IMR-90 (cell line): ENCODE measurements around the gene CRYBB1. TPM values are rescaled to one million over a fixed set of nuclear protein-coding genes. Genes with fewer than 3 reads are reported as not detected.

Source experiments
- ATAC-seq: fragments of 200-7000 bp; cut with Tn5 transposase; 2 replicates; pipeline ENCODE4 v1.9.1; 2020; ENCODE audit warnings: low read depth, mild to moderate bottlenecking, moderate library complexity
- BruUV-seq: library from RNA; stranded (reverse); fragments of 400-500 nt; replicated peaks from 2 replicates; lab custom pipeline; 2021; lab: Mats Ljungman, UMichigan
- CTCF ChIA-PET: fragments of 300-600 bp; formaldehyde crosslinking; extraction: SDS; loops from one replicate; lab custom pipeline; 2021; ENCODE audit warnings: antibody characterized with exemption; lab: Yijun Ruan, JAX
- POLR2A ChIA-PET: fragments of 300-600 bp; sonication (Branson Sonifier 250); formaldehyde crosslinking; loops from one replicate; lab custom pipeline; 2022; ENCODE audit warnings: antibody characterized with exemption; ENCODE audit not compliant: unreplicated experiment; lab: Charles Lee
- DNase-seq: peaks from one replicate; pipeline ENCODE4 v3.0.0; 2013
- H2AFZ ChIP-seq: replicated peaks from 2 replicates; pipeline ENCODE3; 2013; ENCODE audit warnings: low read length, mild to moderate bottlenecking; ENCODE audit not compliant: poor library complexity
- H2AK5ac ChIP-seq: 2 replicates; pipeline ENCODE4 v1.6.1; 2013; ENCODE audit warnings: low read depth, low read length, inconsistent platforms
- H2AK9ac ChIP-seq: replicated peaks from 2 replicates; pipeline ENCODE3; 2013; ENCODE audit warnings: mild to moderate bottlenecking, low read depth, low read length, moderate library complexity; ENCODE audit not compliant: poor library complexity
- H2BK120ac ChIP-seq: 2 replicates; pipeline ENCODE4 v1.6.1; 2013; ENCODE audit warnings: low read depth, low read length, inconsistent platforms
- H2BK15ac ChIP-seq: 3 replicates; pipeline ENCODE4 v1.6.1; 2013; ENCODE audit warnings: low read depth, low read length, inconsistent platforms
- H2BK20ac ChIP-seq: 2 replicates; pipeline ENCODE4 v1.6.1; 2013; ENCODE audit warnings: low read depth, mild to moderate bottlenecking, inconsistent platforms, low read length, moderate library complexity
- H2BK5ac ChIP-seq: 2 replicates; pipeline ENCODE4 v1.6.1; 2013; ENCODE audit warnings: mild to moderate bottlenecking, low read depth, low read length, inconsistent platforms; ENCODE audit not compliant: poor library complexity, severe bottlenecking
- H3K14ac ChIP-seq: replicated peaks from 2 replicates; pipeline ENCODE4 v1.6.1; 2013; ENCODE audit warnings: low read depth, low read length, inconsistent platforms
- H3K18ac ChIP-seq: 2 replicates; pipeline ENCODE4 v1.6.1; 2013; ENCODE audit warnings: low read depth, low read length, control low read depth
- H3K23ac ChIP-seq: 2 replicates; pipeline ENCODE4 v1.6.1; 2013; ENCODE audit warnings: low read depth, low read length, inconsistent platforms
- H3K27ac ChIP-seq: 2 replicates; pipeline ENCODE4 v1.5.1; 2013; ENCODE audit warnings: mild to moderate bottlenecking, control low read depth, low read length; ENCODE audit not compliant: insufficient read depth
- H3K27me3 ChIP-seq: 2 replicates; pipeline ENCODE4 v1.6.1; 2013; ENCODE audit warnings: low read length; ENCODE audit not compliant: control insufficient read depth, insufficient read depth
- H3K36me3 ChIP-seq: 2 replicates; pipeline ENCODE4 v1.6.1; 2013; ENCODE audit warnings: low read length, mixed read lengths; ENCODE audit not compliant: control insufficient read depth, insufficient read depth
- H3K4ac ChIP-seq: 2 replicates; pipeline ENCODE4 v1.6.1; 2013; ENCODE audit warnings: low read depth, low read length, inconsistent platforms
- H3K4me1 ChIP-seq: 2 replicates; pipeline ENCODE4 v1.6.1; 2013; ENCODE audit warnings: low read length, mixed read lengths; ENCODE audit not compliant: control insufficient read depth, insufficient read depth
- H3K4me2 ChIP-seq: 2 replicates; pipeline ENCODE4 v1.6.1; 2013; ENCODE audit warnings: low read depth, mild to moderate bottlenecking, control low read depth, low read length, moderate library complexity
- H3K4me3 ChIP-seq: 2 replicates; pipeline ENCODE4 v1.5.1; 2013; ENCODE audit warnings: low read depth, mild to moderate bottlenecking, control low read depth, low read length, moderate library complexity; ENCODE audit not compliant: insufficient read depth
- H3K56ac ChIP-seq: 2 replicates; pipeline ENCODE4 v1.6.1; 2013; ENCODE audit warnings: low read length, inconsistent platforms; ENCODE audit not compliant: insufficient read depth; ENCODE audit errors: extremely low read depth
- H3K79me1 ChIP-seq, 2 experiments: 2 replicates each; pipeline ENCODE4 v1.6.1; 2013; ENCODE audit warnings: low read length in 2 of 2, inconsistent platforms in 1 of 2, low read depth in 1 of 2
- H3K9ac ChIP-seq: 2 replicates; pipeline ENCODE4 v1.6.1; 2013; ENCODE audit warnings: low read depth, low read length, control low read depth
- H3K9me1 ChIP-seq: 2 replicates; pipeline ENCODE4 v1.6.1; 2013; ENCODE audit warnings: low read length, inconsistent platforms; ENCODE audit not compliant: insufficient read depth
- H3K9me3 ChIP-seq: 2 replicates; pipeline ENCODE4 v1.6.1; 2013; ENCODE audit warnings: low read length; ENCODE audit not compliant: control insufficient read depth, insufficient read depth
- H4K20me1 ChIP-seq: 2 replicates; pipeline ENCODE4 v1.6.1; 2013; ENCODE audit warnings: low read length, inconsistent platforms; ENCODE audit not compliant: insufficient read depth
- H4K5ac ChIP-seq: 2 replicates; pipeline ENCODE4 v1.6.1; 2013; ENCODE audit warnings: mild to moderate bottlenecking, low read depth, low read length, control low read depth
- H4K8ac ChIP-seq, 2 experiments: 2 replicates each; pipeline ENCODE4 v1.6.1; 2013; ENCODE audit warnings: low read depth in 2 of 2, low read length in 2 of 2, control low read depth in 1 of 2, inconsistent platforms in 1 of 2
- H4K91ac ChIP-seq: 2 replicates; pipeline ENCODE4 v1.6.1; 2013; ENCODE audit warnings: low read depth, low read length, inconsistent platforms; ENCODE audit not compliant: insufficient read depth
- BHLHE40 ChIP-seq: fragments of 150-350 bp; IDR thresholded peaks from 2 replicates; pipeline ENCODE4 v1.6.1; 2016; ENCODE audit warnings: mild to moderate bottlenecking, low read depth, low read length
- MAFK ChIP-seq: IDR thresholded peaks from 2 replicates; pipeline ENCODE4 v1.6.1; 2012; ENCODE audit warnings: low read depth, low read length, improper control_type of control experiment
- MAZ ChIP-seq: IDR thresholded peaks from 2 replicates; pipeline ENCODE4 v1.6.1; 2012; ENCODE audit warnings: low read depth, mild to moderate bottlenecking, low read length, improper control_type of control experiment, moderate library complexity, borderline replicate concordance
- SMC3 ChIP-seq: fragments of 150-350 bp; IDR thresholded peaks from 2 replicates; pipeline ENCODE4 v1.6.1; 2016; ENCODE audit warnings: low read depth, mild to moderate bottlenecking, antibody characterized with exemption, low read length, moderate library complexity
- WGBS, 2 experiments: methylation state at CpG; one replicate each; pipeline versions ENCODE4 v1.1.5 to v1.1.7; 2013; ENCODE audit warnings: missing lambda C conversion rate in 2 of 2; ENCODE audit not compliant: insufficient read length in 1 of 2; ENCODE audit errors: extremely low coverage in 2 of 2; 5-methylcytosine and 5-hydroxymethylcytosine counted together
- dilution Hi-C: fragments of 300-500 bp; cut with HindIII; formaldehyde crosslinking; loops from one replicate; pipeline ENCODE4 v1.14.3; 2018; ENCODE audit warnings: low sequenced_read_pairs; ENCODE audit not compliant: unreplicated experiment
- in situ Hi-C: fragments of 300-500 bp; cut with MboI; formaldehyde crosslinking; loops from 3 replicates; pipeline ENCODE4 v1.14.3; 2019; ENCODE audit warnings: low sequenced_read_pairs, inconsistent platforms, mixed read lengths
- intact Hi-C: fragments of 100-400 bp; cut with micrococcal nuclease; formaldehyde crosslinking; loops from 2 replicates; pipeline ENCODE4 v1.10.0; 2022
- polyA plus RNA-seq, 3 experiments: library from polyadenylated mRNA; depleted of rRNA; stranded (reverse); fragments of >200 nt; gene quantifications; 2 replicates each; pipeline ENCODE4 v1.2.3, GENCODE V29; 2012; ENCODE audit warnings: low replicate concordance in 1 of 3
- total RNA-seq: library from RNA; depleted of rRNA; stranded (reverse); fragments of >200 nt; gene quantifications from 2 replicates; pipeline ENCODE4 v1.2.3, GENCODE V29; 2012

CRYBB1 gene
- total and polyA plus RNA-seq, 2 of the 4 experiments (the other 2 are of a cell fraction): not detected

DNA sequence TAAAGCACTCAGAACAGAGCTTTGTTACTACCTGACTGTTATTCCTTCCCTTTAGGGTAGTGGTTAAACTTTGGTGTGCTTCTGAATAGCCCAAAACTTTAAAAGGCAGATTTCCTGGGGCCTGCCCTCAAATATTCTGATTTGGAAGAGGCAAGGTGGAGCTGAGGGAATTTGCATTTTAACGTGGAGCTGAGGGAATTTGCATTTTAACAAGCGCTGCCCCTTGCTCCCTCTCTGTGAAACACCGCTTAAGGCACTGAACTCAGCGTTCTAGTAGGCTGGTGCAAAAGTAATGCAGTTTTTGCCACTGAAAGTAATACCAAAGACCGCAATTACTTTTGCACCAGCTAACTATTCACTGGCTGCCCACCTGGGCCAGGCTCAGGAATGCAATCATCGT, 62.9 kb downstream of the CRYBB1 start:
- H4K91ac ChIP-seq: 0 out of 2 replicates have a peak overlapping the region, but pooled peaks have one; percentile 6
- no peak overlapping the region for H3K23ac ChIP-seq
- ATAC-seq: no peak
- H3K4me2 ChIP-seq: no peak overlapping the region
- peak overlapping the region; percentile 58; the same call in 1 of the 2 replicates for H3K4ac ChIP-seq
- no peak overlapping the region for H3K4me3 ChIP-seq
- dilution Hi-C loops: no loop called here
- peaks cover 46 to 80% of the 10 kb centered on the region in 2 experiments for H3K79me1 ChIP-seq
- no peak overlapping the region for H2AK9ac ChIP-seq
- no peaks in the 10 kb centered on the region for H3K27me3 ChIP-seq
- H2BK120ac ChIP-seq: 0 out of 2 replicates have a peak overlapping the region, but pooled peaks have one; percentile 29
- H3K4me1 ChIP-seq: peaks cover 27% of the 10 kb centered on the region
- in situ Hi-C loops: no loop called here
- H2AK5ac ChIP-seq: peak overlapping the region; percentile 1; the same call in 1 of the 2 replicates
- H2BK5ac ChIP-seq: no peak overlapping the region
- no peak overlapping the region for H3K27ac ChIP-seq
- no peak overlapping the region for H2AFZ ChIP-seq
- CTCF ChIA-PET: no interaction called here
- no TSS peak for BruUV-seq
- H3K56ac ChIP-seq: no peak overlapping the region
- H3K14ac ChIP-seq: no peak overlapping the region
- H4K8ac ChIP-seq: no peak overlapping the region; a peak in 1 of 4 replicates
- no peaks in the 10 kb centered on the region; the same call in 1 of the 2 replicates for H4K20me1 ChIP-seq
- no peak overlapping the region for H2BK20ac ChIP-seq
- WGBS, 2 experiments: 50% methylated on average over 2 of the region's 6 CpGs; no CpG with 5 or more reads in 1 of the 2 experiments
- no peak overlapping the region for H3K9ac ChIP-seq
- POLR2A ChIA-PET: no interaction called here
- DNase-seq: no peak
- H3K9me1 ChIP-seq: peaks cover 41% of the 10 kb centered on the region
- H2BK15ac ChIP-seq: no peak overlapping the region; the same call in 2 of the 3 replicates
- intact Hi-C loops: no loop called here
- H4K5ac ChIP-seq: no peak overlapping the region
- no peaks in the 10 kb centered on the region for H3K9me3 ChIP-seq
- no peaks in the 10 kb centered on the region for H3K36me3 ChIP-seq
- TF ChIP-seq BHLHE40 (no peak), MAFK (no peak), SMC3 (no peak), MAZ (no peak)
- no peak overlapping the region for H3K18ac ChIP-seq
